DMS53 treated with DMSO at 0.1 percent for 48 hours (cell line): ENCODE data around the gene CAT.

ENCODE experiments used
- DNase-seq: peaks from one replicate; lab custom pipeline; 2025; ENCODE audit not compliant: unreplicated experiment; lab: John Stamatoyannopoulos, UW

CAT gene

DNA sequence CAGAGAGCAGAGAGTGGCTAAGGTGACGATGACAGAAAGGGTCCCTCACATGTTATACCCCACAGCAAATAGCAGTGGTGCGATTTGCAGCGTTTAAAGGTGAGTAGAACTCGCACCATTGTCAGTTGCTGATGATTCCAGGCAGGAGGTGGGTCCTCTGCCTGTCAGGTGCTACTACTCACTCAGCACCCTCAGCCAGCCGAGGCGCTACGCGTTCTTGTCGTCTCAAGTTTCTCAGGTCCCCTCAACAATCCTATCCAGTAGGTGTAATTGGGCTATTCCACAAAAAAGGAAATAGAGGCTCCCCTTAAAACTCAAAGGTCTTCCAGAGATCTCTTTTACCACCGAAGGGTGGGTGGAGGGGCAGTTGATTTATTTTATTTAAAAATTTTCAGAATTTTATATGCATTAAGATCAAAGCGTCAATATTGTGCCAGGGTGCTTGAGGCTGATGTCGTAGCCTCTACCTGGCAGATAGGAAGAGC, 56.5 kb downstream of the CAT start:
- DNase-seq = no peak

DNA sequence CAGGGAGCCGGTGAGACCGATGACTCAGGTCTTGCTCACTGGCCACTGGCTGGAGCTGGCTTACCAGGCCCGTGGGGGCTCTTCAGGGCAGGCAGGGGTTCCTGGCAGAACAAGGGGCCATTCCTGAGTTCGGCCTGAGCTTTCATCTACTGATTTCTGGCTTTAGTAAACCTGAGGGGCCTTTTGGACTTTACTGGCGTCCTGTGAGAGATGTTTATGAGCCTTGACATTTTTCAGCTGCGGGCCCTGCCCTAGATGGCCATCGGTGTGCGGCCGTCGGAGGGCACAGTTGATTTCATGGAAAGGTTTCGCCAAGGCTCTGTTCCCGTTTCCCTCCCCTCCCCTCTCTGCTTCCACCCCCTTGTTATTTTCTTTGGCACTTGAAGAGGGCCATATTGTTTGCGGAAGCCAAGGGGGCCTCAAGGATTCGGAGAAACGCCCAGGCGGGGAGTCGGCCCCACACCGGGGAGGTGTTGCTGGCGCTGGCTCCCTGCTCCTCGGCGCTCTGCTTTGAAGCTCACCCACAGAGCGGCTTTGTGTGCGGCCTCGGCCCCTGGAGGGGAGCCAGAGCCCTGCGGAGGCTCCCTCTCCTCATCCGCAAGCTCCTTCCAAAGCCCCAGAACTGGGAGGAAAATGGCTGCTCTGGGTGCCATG, 57.1 kb downstream of the CAT start:
- DNase-seq = no peak

DNA sequence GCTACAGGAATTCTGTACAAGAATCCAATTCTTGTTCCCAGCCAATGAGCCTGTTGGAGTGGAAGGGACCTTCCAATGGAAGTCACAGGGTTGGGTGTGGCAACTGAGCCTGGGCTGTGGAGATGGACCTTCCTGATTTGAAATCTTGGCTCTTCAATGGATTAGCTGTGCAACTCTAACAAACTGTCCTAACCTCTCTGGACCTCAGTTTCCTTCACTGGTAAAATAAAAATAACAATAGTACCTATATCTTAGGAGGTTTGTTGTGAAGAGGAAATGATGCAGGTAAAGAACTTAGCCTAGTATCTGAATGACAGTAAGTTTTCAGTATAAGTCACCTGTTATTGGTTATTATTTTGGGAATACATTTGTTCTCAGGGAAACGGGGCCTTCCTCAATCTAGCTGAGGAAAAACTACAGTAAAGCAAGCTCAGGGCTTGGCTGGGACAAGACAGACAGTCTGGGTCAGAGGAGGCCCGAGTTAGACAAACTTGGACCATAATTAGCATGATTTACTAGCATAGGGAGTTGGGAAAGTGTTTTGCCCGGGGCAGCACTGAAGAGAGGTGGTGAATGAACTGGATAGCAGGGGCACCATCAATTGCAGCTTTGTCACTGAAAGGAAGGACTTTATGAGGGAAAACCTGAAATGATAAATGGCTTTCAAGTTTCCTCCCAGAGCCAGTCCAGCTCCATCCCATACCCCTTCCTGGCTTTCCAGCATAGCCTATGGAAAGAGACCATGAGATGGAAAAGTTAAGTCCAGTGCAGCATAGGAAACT, 61.2 kb downstream of the CAT start:
- no peak for DNase-seq

DNA sequence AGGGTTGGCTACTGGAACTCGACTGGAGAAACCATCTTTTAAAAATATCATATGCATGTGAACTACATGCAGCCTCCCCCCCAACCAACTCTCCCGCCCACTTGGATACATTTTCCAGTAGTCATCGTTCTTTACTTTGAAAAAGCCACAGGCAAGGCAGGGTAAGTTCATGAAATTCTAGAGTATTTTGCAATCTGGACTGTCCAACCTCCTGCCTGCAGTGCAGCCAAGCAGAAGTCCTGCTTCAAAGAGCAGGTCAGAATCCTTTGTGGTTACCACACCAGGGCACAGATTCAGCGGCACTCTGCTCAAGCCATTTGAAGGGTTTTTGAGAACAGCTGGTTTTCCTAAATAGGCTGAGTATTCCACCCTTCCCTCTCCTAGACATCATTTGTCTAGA, 62.8 kb downstream of the CAT start:
- DNase-seq = no peak

DNA sequence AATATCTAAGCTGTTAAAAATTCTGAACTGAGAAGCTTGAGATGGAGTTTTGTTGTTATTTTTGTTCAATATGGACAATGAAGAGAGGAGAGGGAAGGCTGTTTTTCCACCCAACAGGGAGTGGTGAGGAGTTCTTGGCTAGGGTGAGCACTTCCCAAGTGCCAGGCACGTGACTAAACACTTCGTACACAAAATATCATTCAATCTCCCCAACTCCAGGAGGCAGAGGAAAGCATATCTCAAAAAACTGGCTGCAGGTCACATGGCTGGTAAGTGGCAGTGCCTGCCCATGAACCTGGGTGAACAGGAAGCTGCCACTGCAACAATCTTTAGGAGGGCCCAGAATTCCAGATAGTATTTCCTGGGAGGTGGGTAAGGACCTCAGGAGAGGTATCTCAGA, 63.2 kb downstream of the CAT start:
- no peak for DNase-seq

DNA sequence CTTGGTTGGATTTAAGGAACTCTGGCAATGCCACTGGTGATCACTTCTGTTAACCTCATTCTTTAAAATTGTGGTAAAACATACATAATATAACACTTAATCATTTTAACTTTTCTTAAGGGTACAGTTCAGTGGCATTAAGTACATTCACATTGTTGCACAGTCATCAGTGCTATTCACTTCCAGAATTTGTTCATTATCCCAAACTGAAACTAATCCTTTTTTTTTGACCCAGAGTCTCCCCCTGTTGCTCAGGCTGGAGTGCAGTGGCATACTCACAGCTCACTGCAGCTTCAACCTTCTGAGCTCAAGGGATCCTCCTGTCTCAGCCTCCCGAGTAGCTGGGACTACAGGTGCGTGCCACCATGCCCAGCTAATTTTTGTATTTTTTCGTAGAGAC, 64.2 kb downstream of the CAT start:
- no peak for DNase-seq

DNA sequence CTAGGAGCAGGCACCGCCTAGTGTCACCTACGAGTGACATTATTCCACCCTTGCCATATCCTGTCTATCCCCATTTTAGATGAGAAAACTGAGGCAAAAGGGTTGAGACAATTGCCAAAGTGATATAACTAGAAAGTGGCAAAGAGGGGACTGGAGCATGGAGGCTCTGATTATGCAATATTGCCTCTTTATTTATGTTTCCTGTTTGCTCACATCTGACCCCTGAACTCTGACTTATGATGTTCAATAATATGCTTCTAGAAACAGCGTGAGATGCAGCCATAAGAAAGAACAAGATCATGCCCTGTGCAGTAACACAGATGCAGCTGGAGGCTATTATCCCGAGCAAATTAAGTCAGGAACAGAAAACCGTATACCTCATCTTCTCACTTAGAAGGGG, 67.1 kb downstream of the CAT start:
- DNase-seq = no peak

DNA sequence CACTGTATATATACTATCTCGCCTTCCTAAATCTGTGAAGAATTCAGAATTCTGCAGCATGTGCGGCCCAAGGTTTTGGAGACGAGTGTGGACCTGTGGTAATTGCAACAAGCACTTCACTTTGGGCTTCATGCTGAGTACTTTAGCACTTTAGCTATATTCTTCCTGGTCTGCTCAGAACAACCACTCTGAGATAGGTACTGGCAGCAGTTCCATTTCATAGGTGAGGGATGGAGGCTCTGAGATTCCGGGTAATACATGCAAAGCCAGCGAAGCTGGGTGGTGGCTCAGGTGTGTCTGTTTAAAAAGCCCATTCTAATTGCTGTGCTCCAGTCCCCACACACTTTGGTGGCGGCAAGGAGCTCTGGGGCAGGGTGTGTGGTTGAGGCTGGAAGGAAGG, 68.4 kb downstream of the CAT start:
- DNase-seq = no peak

DNA sequence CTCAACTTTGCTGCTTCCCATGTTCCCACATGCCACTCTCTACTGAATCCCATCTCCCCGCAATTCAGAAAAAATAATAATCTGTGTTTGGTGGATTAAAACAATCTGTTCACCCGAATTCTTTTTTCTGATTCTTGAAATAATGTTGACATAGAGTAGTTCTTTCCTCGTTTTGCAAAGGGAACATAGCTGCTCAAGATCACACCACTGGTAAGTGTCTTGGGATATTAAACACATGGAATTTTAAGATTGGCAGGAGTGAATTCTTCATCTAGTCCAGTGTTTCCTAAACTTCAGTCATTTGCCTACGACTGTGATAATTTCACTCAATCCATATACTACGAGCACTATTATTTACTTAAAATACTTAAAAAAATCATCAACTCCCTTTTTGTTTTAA, 68.9 kb downstream of the CAT start:
- DNase-seq = no peak

DNA sequence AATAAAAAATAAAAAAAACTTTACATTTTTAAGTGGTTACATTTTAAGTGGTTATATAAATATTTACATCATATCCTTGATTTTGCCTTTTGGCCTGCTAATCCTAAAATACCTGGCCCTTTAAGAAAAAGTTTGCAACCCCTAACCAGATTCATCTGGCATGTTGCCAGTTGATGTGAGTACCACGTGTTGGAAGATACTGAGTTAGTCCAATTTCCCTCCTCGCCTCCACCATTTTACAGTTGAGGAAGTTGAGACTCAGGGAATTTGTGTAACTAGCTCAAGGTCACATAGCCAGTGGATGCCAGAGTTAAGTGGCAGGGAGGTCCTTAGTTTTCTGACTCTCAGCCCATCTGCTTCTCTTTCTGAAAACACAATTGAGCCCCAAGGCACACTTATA, 69.8 kb downstream of the CAT start:
- DNase-seq = no peak

DNA sequence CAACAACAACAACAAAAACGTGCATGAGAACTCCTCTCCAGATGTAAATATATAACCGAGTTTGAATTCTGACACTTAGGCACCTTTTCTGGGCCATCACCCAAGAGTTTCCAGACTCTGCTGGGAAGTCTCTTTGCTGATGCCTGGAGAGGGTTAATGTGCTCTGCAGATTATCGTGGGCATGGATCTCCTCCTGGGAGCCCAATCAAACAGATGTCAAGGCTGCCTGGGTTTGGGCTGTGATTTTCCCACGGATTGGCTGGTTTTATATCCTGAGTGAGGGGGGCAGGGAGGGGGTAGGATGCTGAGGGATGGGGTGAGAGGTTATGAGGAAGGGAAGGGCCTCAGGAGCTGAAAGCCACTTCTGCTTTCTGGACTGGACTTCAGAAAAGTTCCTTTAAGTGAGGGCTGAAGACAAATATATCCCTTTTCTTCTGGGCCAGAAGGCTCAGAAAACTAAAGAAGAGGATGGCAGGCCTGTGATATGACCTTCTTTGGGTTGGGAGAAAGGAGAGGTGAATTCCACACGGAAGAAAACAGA, 70.7 kb downstream of the CAT start:
- DNase-seq = no peak

DNA sequence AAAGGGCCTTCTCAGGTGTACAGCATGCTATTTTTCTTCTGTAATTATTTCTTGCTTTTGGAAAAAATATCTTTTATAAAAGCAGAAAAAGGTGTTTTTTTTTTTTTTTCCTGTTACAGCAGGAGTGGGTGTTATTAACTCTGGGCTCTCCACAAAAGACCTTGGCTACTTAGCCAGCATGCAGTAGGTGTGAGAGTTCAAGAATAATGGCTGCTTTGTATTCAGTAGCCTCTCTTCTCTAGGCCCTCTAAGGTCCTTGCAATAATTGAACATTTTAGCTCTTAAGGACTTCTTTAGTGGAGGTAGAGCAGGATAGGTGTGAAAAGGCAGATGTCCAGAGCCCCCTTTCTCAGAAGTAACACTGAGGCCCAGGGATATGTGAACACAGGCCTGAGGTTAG, 71.5 kb downstream of the CAT start:
- no peak for DNase-seq

DNA sequence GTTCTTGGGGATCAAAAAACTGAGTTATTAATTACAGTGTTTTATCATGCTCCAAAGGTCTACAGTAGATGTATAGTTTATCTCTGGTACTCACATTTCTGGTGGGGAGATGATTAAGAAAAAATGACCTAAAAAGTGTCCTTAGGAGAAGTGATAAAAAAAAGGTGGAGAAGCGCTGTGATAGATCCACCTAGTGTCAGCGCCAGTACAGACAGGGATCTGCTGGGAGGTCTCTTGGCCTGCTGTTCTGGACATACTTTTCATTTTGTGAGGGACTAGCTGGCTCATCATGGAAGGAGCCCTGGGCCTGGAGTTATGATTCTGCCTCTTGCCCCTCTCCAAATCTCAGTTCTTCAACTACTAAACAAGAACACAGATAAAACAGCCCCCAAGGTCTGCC, 71.9 kb downstream of the CAT start:
- no peak for DNase-seq

DNA sequence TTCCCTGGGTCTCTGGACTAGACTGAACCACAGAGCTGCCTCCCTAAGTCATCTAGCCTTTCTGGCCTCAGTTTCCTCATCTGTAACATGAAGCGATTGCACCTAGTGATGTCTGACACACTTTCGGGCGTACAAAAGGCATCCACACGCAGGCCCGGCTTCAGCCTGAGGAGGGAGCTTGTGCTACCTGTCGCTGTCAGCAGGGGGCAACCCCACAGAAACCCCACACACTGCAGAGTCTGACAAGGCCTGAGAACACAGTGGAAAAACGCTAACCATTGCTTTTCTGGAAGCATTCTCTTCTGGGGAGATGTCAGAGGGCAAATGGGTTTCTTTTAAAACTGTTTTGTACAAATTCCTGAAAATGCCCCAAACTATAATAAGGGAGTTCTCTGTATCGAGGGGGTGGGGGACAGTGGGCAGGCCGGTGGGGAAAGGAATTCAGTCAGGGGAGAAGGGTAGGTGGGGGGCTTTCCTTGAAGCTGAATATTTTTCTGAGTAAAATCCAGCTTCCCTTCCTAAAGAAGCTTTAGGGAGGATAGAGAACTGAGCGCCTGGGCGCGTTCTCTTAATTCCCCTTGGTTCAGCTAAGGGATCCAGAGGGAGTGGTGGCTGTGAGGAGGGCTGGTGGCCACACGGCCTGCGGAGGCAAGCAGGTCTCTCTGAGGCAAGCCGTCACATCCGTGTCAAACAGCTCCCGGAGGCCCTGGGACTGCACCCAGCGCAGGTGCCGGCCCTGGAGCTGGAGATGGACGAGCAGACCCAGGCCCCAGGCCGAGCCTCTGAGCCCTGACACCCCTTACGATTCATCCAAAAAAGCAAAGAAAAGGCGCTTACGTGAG, 74.3 kb downstream of the CAT start:
- peak; percentile 53 for DNase-seq

DNA sequence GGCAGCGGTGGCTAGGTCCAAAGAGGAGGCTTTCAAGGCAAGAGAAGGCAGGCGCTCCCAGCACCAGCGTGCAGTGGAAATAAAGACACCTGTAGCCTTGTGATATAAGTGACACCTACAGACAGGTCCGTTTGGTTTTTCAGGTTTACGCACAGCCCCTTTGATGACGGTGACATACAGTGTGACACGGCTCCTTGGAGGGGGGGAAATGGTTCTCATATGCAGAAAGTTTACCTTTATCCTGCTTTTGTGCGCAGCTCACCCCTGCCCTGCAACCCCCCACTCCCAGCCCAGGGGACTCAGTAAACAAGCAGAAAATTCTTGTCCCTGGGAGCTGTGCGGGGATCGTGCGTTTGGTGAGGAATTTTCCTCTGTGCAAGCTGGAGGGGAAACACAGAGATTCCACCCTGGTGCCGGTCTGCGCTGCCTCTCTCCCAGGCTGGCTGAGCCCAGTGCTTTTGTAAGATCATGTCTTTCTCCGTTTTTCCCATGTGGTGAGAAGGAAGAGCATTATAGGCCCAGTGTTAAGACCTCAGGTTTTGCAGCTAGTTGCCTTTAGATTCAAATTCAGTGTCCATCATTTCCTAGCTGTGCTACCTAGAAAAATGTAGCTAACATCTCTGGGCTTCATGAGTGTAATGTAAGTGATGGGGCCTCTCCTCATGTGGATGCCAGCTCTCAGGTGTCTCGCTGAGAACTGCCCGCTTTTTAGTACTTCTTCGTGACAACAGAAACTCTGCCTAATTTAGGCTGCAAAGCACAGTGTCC, 75.1 kb downstream of the CAT start, which contains the start of gene ELF5:
Gene ELF5, minus strand, starts transcription at position 113 of the 768 bp plus-strand sequence. CDS start 8,045 bp downstream, outside the sequence.
- peak; percentile 56 for DNase-seq

DNA sequence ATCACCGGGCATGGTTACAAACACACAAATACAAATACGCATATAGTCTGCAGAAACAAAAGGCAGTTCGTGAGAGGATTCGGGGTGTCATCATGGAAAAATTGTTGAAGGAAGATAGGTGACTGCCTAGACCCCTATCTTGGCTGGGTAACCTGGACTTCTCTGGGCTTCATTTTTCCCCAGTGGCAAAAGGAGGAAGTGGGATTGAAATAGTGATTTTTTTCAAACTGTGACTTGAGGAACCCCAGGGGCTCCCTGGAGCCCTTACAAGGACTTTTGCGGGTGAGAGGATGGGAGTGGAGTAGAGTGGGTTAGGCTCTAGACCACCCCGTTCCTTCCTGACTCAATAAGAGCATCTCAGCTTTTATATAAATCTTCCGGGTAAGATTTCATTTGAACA, 75.9 kb downstream of the CAT start:
- no peak for DNase-seq

DNA sequence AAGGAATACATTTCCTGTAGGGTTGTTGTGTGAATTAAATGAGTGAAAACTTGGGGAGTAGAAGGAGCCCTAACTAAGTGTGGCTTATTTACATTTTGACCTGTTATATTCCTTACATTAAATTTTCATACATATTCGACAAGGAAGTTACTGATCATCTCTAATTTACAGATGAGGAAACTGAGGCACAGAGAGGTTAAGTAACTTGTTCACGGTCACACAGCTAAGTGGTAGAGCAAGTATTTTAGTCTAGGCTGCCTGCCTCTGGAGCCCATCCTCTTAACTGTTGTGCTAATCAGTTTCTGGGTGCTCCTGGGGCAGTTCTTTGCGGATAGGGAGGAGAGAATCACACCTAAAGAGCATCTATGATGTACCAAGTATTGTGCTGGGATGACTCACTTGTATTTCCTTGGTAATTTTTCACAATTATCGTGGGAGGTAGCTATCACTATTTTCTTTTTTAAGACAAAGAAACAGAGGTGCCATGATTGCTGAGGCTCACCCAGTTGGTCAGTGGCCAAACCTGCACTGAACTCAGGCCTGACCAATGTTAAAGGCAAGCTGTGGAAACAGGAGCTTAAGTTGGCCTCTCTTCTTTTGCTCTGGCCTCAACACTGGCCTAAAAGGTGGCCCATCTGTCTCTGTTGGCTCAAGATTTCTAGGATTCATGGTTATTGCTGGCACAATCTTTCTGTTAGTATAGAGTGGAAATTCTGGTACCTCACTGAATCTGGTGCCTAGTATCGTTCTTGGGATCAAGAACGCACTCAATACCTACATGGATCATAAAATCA, 77.7 kb downstream of the CAT start:
- DNase-seq = no peak

DNA sequence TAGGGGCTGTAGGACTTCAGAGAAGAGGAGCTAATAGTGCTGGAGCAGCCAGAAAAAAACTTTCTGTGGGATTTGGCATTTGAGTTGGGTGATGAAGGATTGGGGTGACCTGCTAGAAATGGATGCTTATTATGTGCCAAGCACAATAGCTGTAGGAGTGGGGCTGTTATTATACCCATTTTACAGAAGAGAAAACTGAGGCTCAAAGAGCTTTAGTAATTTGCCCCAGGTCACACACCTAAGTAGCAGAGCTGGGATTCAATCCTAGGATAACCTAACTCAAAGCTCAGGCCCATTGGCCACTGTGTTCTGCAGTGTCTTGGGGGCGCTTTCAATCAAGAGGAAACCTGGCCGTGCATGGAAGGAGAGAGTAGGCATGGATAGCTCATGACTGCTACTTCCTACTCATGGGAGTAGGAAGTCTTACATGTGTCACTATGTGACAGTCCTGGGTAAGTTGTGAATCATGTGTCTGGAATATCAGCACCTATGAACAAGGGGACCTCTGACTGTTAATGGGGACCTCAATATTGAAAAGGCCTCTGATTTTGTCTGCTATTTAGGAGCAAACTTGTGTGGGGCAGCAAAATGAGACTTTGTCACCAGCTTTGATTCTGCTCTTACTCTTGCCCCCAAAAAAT, 81.0 kb downstream of the CAT start:
- no peak for DNase-seq

DNA sequence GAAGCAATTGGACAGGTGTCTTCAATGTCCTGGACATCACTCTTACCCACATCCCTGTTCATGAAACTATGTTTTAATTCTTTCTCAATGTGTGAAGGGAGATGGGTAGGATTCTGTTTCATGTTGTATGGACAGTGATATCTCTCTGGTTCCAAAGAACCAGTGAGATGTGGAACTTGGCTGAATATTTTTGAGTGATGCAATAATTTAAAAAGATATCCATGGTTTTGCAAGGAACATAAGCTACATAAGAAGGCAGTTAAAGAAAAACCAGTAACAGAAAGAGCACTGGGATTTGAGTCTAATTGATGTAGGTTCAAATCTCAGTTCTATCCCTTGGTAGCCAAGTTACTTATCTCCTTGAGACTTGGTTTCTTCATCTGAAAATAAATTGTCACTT, 82.5 kb downstream of the CAT start:
- no peak for DNase-seq
